MCF 10A (cell line): ENCODE results near the gene AJM1. TPM values are rescaled to one million over a fixed set of nuclear protein-coding genes. Genes with fewer than 3 reads are reported as not detected.
"Not testable (repeated sequence)": the region's sequence is repeated elsewhere in the genome, so short reads cannot be mapped to it uniquely, and the experiment has no call there.

Experiments
- Bru-seq: library from RNA; stranded (reverse); fragments of 400-500 nt; gene quantifications from one replicate; lab custom pipeline; 2021; lab: Mats Ljungman, UMichigan
- BruChase-seq, 2 experiments: library from RNA; stranded (reverse); fragments of 400-500 nt; gene quantifications; one replicate each; lab custom pipeline; 2021; lab: Mats Ljungman, UMichigan
- BruUV-seq: library from RNA; stranded (reverse); fragments of 400-500 nt; replicated peaks from 2 replicates; lab custom pipeline; 2021; lab: Mats Ljungman, UMichigan
- CTCF ChIA-PET: fragments of 300-600 bp; sonication (Branson Sonifier 250); formaldehyde crosslinking; extraction: SDS; loops from one replicate; lab custom pipeline; 2021; ENCODE audit warnings: antibody characterized with exemption, inconsistent platforms; lab: Yijun Ruan, JAX
- POLR2A ChIA-PET: fragments of 300-600, 350-650 bp; sonication (Branson Sonifier 250); formaldehyde crosslinking; extraction: SDS; loops from one replicate; lab custom pipeline; 2020; ENCODE audit warnings: antibody characterized with exemption, inconsistent platforms; lab: Yijun Ruan, JAX
- DNase-seq: peaks from one replicate; pipeline ENCODE4 v3.0.0-alpha.2; 2018; ENCODE audit not compliant: unreplicated experiment
- H3K27ac Mint-ChIP-seq: one replicate; pipeline ENCODE4 v1.8.0; 2022; ENCODE audit warnings: mild to moderate bottlenecking, low read depth, mixed read lengths; ENCODE audit not compliant: unreplicated experiment
- H3K27me3 Mint-ChIP-seq: one replicate; pipeline ENCODE4 v1.8.0; 2022; ENCODE audit warnings: mixed read lengths; ENCODE audit not compliant: insufficient read depth, unreplicated experiment
- H3K36me3 Mint-ChIP-seq: one replicate; pipeline ENCODE4 v1.8.0; 2022; ENCODE audit warnings: mild to moderate bottlenecking, moderate library complexity, mixed read lengths; ENCODE audit not compliant: insufficient read depth, unreplicated experiment
- H3K4me1 Mint-ChIP-seq: one replicate; pipeline ENCODE4 v1.8.0; 2022; ENCODE audit warnings: mixed read lengths; ENCODE audit not compliant: insufficient read depth, unreplicated experiment
- H3K4me3 Mint-ChIP-seq: one replicate; pipeline ENCODE4 v1.8.0; 2022; ENCODE audit warnings: mild to moderate bottlenecking, moderate library complexity, mixed read lengths; ENCODE audit not compliant: unreplicated experiment
- H3K9me3 Mint-ChIP-seq: one replicate; pipeline ENCODE4 v1.8.0; 2022; ENCODE audit warnings: mixed read lengths; ENCODE audit not compliant: unreplicated experiment
- intact Hi-C: fragments of 100-400 bp; cut with micrococcal nuclease; formaldehyde crosslinking; loops from 2 replicates; pipeline ENCODE4 v1.14.1; 2022
- long read RNA-seq: library from polyadenylated mRNA; stranded (forward); transcript quantifications from one replicate; pipeline ENCODE4 v2.0.0, GENCODE V29; 2022
- total RNA-seq: library from RNA; stranded (reverse); gene quantifications from 2 replicates; pipeline ENCODE4 v1.2.3, GENCODE V29; 2022
- TF ChIP-seq, protein P1 (sequence below): fragments of 200-600 bp; IDR thresholded peaks from one replicate; pipeline ENCODE4 v1.8.0; 2022; ENCODE audit warnings: antibody characterized with exemption, mild to moderate bottlenecking; ENCODE audit not compliant: unreplicated experiment

The AJM1 gene
- 5.6 and 5.7 TPM in 2 replicates for total RNA-seq
- Bru-seq, nascent RNA = percentile 29 among the genes with signal in this experiment
- BruChase-seq, experiment 1, labeled RNA remaining after a 6-hour chase = percentile 70 among the genes with signal in this experiment
- percentile 43 among the genes with signal in this experiment for BruChase-seq, experiment 2, labeled RNA remaining after a 2-hour chase
- long read RNA-seq, full-length matches to known transcripts = 4 of 5 reads
- long read RNA-seq, partial matches to known transcripts = 0 of 5 reads
- long read RNA-seq, other reads (novel, unspliced or antisense) = 1 of 5 reads

DNA sequence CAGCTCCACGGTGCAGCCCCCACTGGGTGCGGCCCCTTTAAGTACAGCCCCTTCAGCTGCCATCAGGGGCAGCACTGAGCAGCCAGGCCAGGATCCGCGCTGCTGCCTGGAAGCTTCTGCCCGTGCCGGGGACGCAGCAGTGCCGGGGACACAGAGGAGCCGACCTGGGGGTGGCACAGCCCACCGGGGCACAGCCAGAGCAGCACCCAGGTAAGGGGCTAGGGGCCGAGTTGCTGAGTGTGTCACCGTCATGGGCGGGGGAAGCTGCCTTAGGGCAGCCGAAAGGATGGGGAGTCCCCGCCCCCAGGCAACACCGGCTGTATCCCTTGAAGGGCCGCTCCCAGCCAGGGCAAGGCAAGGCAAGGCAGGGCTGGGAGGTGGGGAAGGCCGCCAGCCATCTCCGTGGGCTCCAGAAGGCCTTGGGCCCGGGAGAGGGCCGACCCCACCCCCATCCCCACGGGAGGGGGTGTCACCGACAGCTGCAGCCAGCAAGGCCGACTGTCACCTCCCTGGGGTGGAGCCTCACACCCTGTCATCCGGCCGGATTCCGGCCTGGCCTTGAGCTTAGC is at the start of gene AJM1:
TSS of gene AJM1 (plus strand) at position 99 of the 569 bp plus-strand sequence. CDS start 1,937 bp downstream, outside the sequence.
- Mint-ChIP-seq H3K36me3 (peaks cover 44% of the 10 kb centered on the region), H3K4me3 (peak within 1 kb of the TSS; percentile 67), H3K4me1 (peaks cover 18% of the 10 kb centered on the region)
- DNase-seq = peak; percentile 77
- ChIA-PET CTCF (interaction anchor here (0.5 to 2.3 kb wide), 19 partner anchors 10 to 229 kb away, joined by 3 to 8 read pairs (median 3); partner anchors contain the start of gene RABL6), POLR2A (interaction anchor here (0.6 to 2.0 kb wide), 7 partner anchors 9 to 193 kb away, joined by 3 to 10 read pairs (median 4); partner anchors contain the start of gene MAMDC4)
- not testable (repeated sequence) for H3K27ac Mint-ChIP-seq, BruUV-seq, H3K9me3 Mint-ChIP-seq, H3K27me3 Mint-ChIP-seq
- intact Hi-C loops = loop anchor here (2.0 to 10.0 kb wide), 2 partner anchors 102 to 192 kb away; partner anchors contain the start of genes C8G and FBXW5
- TF ChIP-seq, protein P1, sequence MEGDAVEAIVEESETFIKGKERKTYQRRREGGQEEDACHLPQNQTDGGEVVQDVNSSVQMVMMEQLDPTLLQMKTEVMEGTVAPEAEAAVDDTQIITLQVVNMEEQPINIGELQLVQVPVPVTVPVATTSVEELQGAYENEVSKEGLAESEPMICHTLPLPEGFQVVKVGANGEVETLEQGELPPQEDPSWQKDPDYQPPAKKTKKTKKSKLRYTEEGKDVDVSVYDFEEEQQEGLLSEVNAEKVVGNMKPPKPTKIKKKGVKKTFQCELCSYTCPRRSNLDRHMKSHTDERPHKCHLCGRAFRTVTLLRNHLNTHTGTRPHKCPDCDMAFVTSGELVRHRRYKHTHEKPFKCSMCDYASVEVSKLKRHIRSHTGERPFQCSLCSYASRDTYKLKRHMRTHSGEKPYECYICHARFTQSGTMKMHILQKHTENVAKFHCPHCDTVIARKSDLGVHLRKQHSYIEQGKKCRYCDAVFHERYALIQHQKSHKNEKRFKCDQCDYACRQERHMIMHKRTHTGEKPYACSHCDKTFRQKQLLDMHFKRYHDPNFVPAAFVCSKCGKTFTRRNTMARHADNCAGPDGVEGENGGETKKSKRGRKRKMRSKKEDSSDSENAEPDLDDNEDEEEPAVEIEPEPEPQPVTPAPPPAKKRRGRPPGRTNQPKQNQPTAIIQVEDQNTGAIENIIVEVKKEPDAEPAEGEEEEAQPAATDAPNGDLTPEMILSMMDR = peak; percentile 88

- TF ChIP-seq, protein P1 = no peak
- Mint-ChIP-seq H3K4me1 (no peaks in the 10 kb centered on the region), H3K36me3 (peaks cover 22% of the 10 kb centered on the region), H3K27me3 (no peaks in the 10 kb centered on the region), H3K9me3 (no peaks in the 10 kb centered on the region), H3K4me3 (no peak overlapping the region), H3K27ac (no peak overlapping the region)
- intact Hi-C loops = no loop called here
- ChIA-PET POLR2A (interaction anchor here (0.9 to 5.0 kb wide), 2 partner anchors 9 to 15 kb away, joined by 3 to 33 read pairs; partner anchors contain the start of gene RABL6), CTCF (interaction anchor here (0.5 to 1.5 kb wide), 12 partner anchors 10 to 399 kb away, joined by 3 to 12 read pairs (median 4); no protein-coding TSS in a partner anchor)
- DNase-seq = no peak
- BruUV-seq = no TSS peak
Observed at GRCh38 chr9:136793086-136793946, 49.0 kb upstream of the AJM1 start.

GRCh38 chr9:136794281-136794999 is 47.8 kb upstream of the AJM1 start:
- H3K27ac Mint-ChIP-seq = no peak overlapping the region
- no peaks in the 10 kb centered on the region for H3K4me1 Mint-ChIP-seq
- ChIA-PET POLR2A (interaction anchor here (0.9 to 5.0 kb wide), 2 partner anchors 8 to 14 kb away, joined by 3 to 33 read pairs; partner anchors contain the start of gene RABL6), CTCF (interaction anchor here (0.6 to 1.5 kb wide), 7 partner anchors 12 to 306 kb away, joined by 3 to 7 read pairs (median 3); no protein-coding TSS in a partner anchor)
- no peaks in the 10 kb centered on the region for H3K27me3 Mint-ChIP-seq
- peaks cover 22% of the 10 kb centered on the region for H3K36me3 Mint-ChIP-seq
- no peak for DNase-seq
- TF ChIP-seq, protein P1 = no peak
- H3K9me3 Mint-ChIP-seq = no peaks in the 10 kb centered on the region
- no peak overlapping the region for H3K4me3 Mint-ChIP-seq
- intact Hi-C loops = no loop called here
- no TSS peak for BruUV-seq
